ENCODE results near the gene TP53INP2. TPM values are rescaled to one million over a fixed set of nuclear protein-coding genes. Genes with fewer than 3 reads are reported as not detected.
"Not testable (repeated sequence)": the region's sequence is repeated elsewhere in the genome, so short reads cannot be mapped to it uniquely, and the experiment has no call there.

The TP53INP2 gene
- total RNA-seq, 1 experiment from 2014 or later: 20.6 TPM

DNA sequence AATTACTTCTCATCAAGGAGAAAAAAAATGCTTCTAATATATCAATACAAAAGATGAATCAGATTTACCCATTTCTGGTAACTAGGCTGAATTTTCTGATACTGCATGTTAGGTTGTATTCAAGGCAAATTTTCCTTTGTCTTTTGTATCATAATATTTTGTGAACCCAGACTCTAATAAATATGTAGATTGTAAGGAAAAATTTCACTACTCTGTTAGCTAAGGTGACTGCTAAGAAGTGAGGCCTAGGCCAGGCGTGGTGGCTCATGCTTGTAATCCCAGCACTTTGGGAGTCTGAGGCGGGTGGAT is 12.7 kb downstream of the TP53INP2 start:
- intact Hi-C loops (cut with micrococcal nuclease; ENCODE audit: unreplicated experiment) (no loop called here), in situ Hi-C loops (cut with HindIII; ENCODE audit: low pct_unique_long_range_greater_than_20kb, low sequenced_read_pairs) (no loop called here)
- Histone ChIP-seq H3K27ac (ENCODE audit: low read length) (no peak overlapping the region), H3K4me3 (ENCODE audit: low read depth in 2 of 2, low read length in 2 of 2) (no peak overlapping the region), H3K27me3 (ENCODE audit: control insufficient read depth, insufficient read depth, low read length) (no peaks in the 10 kb centered on the region), H3K4me1 (ENCODE audit: control insufficient read depth, insufficient read depth, low read length) (no peaks in the 10 kb centered on the region; the same call in 1 of the 2 replicates), H3K36me3 (ENCODE audit: control insufficient read depth, insufficient read depth, low read length) (0 out of 2 replicates have a peak, but pooled peaks cover 2% of the 10 kb centered on the region), H3K9me3 (ENCODE audit: control insufficient read depth, insufficient read depth, low read depth, low read length) (no peaks in the 10 kb centered on the region)
- no peak for ATAC-seq
- TF ChIP-seq REST (IDR thresholded peaks at IDR 0.05; ENCODE audit: insufficient read depth in 1 of 2, low read depth in 2 of 2, low read length in 1 of 2): no peak
- TF ChIP-seq SIN3A (IDR thresholded peaks at IDR 0.05; ENCODE audit: borderline replicate concordance, insufficient read depth, low read depth, low read length): no peak
- TF ChIP-seq TCF7L2 (IDR thresholded peaks at IDR 0.05; ENCODE audit: low read depth, low read length): no peak
- TF ChIP-seq POLR2AphosphoS5 (IDR thresholded peaks at IDR 0.05; ENCODE audit: low read depth, low read length): no peak
- no peak for TF ChIP-seq CTCF (IDR thresholded peaks at IDR 0.05)
- BruUV-seq (replicated peaks): no TSS peak
- ChIA-PET CTCF (no interaction called here), POLR2A (no interaction called here)
- DNase-seq (ENCODE audit: low read depth, low spot score): no peak

GRCh38 chr20:34717230-34718095 is 13.3 kb downstream of the TP53INP2 start:
- no peak for DNase-seq (ENCODE audit: low read depth, low spot score)
- in situ Hi-C loops (cut with HindIII; ENCODE audit: low pct_unique_long_range_greater_than_20kb, low sequenced_read_pairs): no loop called here
- no peak overlapping the region for H3K4me3 ChIP-seq (ENCODE audit: low read depth in 2 of 2, low read length in 2 of 2)
- no peaks in the 10 kb centered on the region for H3K9me3 ChIP-seq (ENCODE audit: control insufficient read depth, insufficient read depth, low read depth, low read length)
- intact Hi-C loops (cut with micrococcal nuclease; ENCODE audit: unreplicated experiment): no loop called here
- ChIA-PET CTCF (no interaction called here), POLR2A (no interaction called here)
- H3K27ac ChIP-seq (ENCODE audit: low read length): no peak overlapping the region
- no peaks in the 10 kb centered on the region for H3K27me3 ChIP-seq (ENCODE audit: control insufficient read depth, insufficient read depth, low read length)
- no peaks in the 10 kb centered on the region; the same call in 1 of the 2 replicates for H3K4me1 ChIP-seq (ENCODE audit: control insufficient read depth, insufficient read depth, low read length)
- ATAC-seq: no peak
- BruUV-seq (replicated peaks): no TSS peak
- TF ChIP-seq POLR2AphosphoS5 (IDR thresholded peaks at IDR 0.05; ENCODE audit: low read depth, low read length): no peak
- no peak for TF ChIP-seq SIN3A (IDR thresholded peaks at IDR 0.05; ENCODE audit: borderline replicate concordance, insufficient read depth, low read depth, low read length)
- no peak for TF ChIP-seq TCF7L2 (IDR thresholded peaks at IDR 0.05; ENCODE audit: low read depth, low read length)
- H3K36me3 ChIP-seq (ENCODE audit: control insufficient read depth, insufficient read depth, low read length): no peaks in the 10 kb centered on the region

DNA sequence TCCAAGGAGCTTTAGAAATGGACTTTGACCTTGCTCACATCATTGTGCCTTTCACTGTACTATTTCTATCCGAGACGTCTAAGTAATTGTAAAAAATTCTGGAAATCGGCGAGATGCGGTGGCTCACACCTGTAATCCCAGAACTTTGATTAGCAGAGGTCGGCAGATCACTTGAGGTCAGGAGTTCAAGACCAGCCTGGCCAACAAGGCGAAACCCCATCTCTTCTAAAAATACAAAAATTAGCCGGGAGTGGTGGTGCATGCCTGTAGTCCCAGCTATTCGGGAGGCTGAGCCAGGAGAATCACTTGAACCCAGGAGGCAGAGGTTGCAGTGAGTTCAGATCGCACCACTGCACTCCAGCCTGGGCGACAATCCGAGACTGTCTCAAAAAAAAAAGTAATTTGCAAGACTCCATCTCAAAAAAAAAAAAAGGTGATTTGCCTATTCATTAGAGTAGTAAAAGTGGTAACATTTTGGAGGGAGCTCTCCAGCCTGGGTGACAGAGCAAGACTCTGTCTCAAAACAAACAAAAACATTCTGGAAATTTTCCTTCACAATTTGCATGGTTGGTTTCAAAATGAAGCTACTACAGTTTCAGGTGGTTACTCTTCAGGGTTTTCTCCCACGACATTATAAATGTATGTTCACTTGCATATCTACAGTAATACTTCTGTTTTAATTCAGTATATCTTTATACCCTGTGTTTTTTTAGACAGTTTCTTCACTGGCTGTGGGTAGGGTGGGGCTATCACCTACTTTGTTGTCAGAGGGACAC is 15.3 kb downstream of the TP53INP2 start:
- BruUV-seq (replicated peaks); H3K4me1 ChIP-seq (ENCODE audit: control insufficient read depth, insufficient read depth, low read length); H3K9me3 ChIP-seq (ENCODE audit: control insufficient read depth, insufficient read depth, low read depth, low read length); POLR2A ChIA-PET; in situ Hi-C loops (cut with HindIII; ENCODE audit: low pct_unique_long_range_greater_than_20kb, low sequenced_read_pairs); H3K4me3 ChIP-seq (ENCODE audit: low read depth in 2 of 2, low read length in 2 of 2); H3K27ac ChIP-seq (ENCODE audit: low read length); ATAC-seq; H3K27me3 ChIP-seq (ENCODE audit: control insufficient read depth, insufficient read depth, low read length); DNase-seq (ENCODE audit: low read depth, low spot score); intact Hi-C loops (cut with micrococcal nuclease; ENCODE audit: unreplicated experiment); H3K36me3 ChIP-seq (ENCODE audit: control insufficient read depth, insufficient read depth, low read length): not testable (repeated sequence)
- CTCF ChIA-PET: interaction anchor here (1.4 kb wide), 1 partner anchor 50 kb away, joined by 4 read pairs; no protein-coding TSS in a partner anchor

Data from Panc1 (cell line).